Coronary artery (tissue), 2 donors: Measurements from ENCODE around the gene AFF3.

Source experiments
- DNase-seq: peaks from one replicate; pipeline ENCODE4 v3.0.0-alpha.2; 2017; ENCODE audit warnings: low spot score
- H3K27ac ChIP-seq, 2 donors: fragments of 200-600 bp; sonication (generic); one replicate each; pipeline ENCODE4 v1.5.1; 2016 to 2019
- H3K4me3 ChIP-seq: fragments of 200-600 bp; sonication (generic); 2 replicates; pipeline ENCODE4 v1.5.1; 2016; ENCODE audit warnings: mild to moderate bottlenecking, moderate library complexity
- CTCF ChIP-seq: fragments of 200-600 bp; sonication (generic); IDR thresholded peaks from one replicate; pipeline ENCODE4 v1.5.1; 2019; ENCODE audit warnings: antibody characterized with exemption

The AFF3 gene

GRCh38 chr2:99772591-99773331, 369.6 kb downstream of the AFF3 start:
- no peak for TF ChIP-seq CTCF

GRCh38 chr2:99771681-99772333, 370.6 kb downstream of the AFF3 start:
- TF ChIP-seq CTCF, result no peak
- Histone ChIP-seq H3K27ac (no peak overlapping the region), H3K4me3 (no peak overlapping the region)
- DNase-seq, result no peak

More at GRCh38 chr2:99772591-99773331, 369.6 kb downstream of the AFF3 start:
- no peak overlapping the region for H3K4me3 ChIP-seq
- H3K27ac ChIP-seq, result peak overlapping the region in 1 of 2 donors; percentile 37
- no peak for DNase-seq

GRCh38 chr2:99770876-99771275, 371.5 kb downstream of the AFF3 start:
- TF ChIP-seq CTCF, result no peak
- Histone ChIP-seq H3K27ac (no peak overlapping the region), H3K4me3 (no peak overlapping the region)
- no peak for DNase-seq

- Histone ChIP-seq H3K27ac (no peak overlapping the region), H3K4me3 (no peak overlapping the region)
- no peak for TF ChIP-seq CTCF
- DNase-seq, result no peak
Measured at GRCh38 chr2:99765731-99766318, 376.6 kb downstream of the AFF3 start.

GRCh38 chr2:99763764-99764163, 378.6 kb downstream of the AFF3 start:
- no peak for TF ChIP-seq CTCF
- Histone ChIP-seq H3K27ac (no peak overlapping the region), H3K4me3 (no peak overlapping the region)
- DNase-seq, result no peak

- TF ChIP-seq CTCF, result no peak
- no peak for DNase-seq
Measured at GRCh38 chr2:99762714-99763113, 379.7 kb downstream of the AFF3 start.

More at GRCh38 chr2:99762714-99763113, 379.7 kb downstream of the AFF3 start:
- H3K27ac ChIP-seq, result no peak overlapping the region
- no peak overlapping the region for H3K4me3 ChIP-seq
